ENCODE results near the gene STK32A.

GRCh38 chr5:147436596-147436995 is 201.8 kb downstream of the STK32A start:
- TF ChIP-seq SP1 (CRISPR knock-in tag; IDR thresholded peaks at IDR 0.05) = no peak
- TF ChIP-seq CREBBP (IDR thresholded peaks at IDR 0.05; ENCODE audit: low read depth, low read length) = no peak
- no peak for TF ChIP-seq KAT8 (IDR thresholded peaks at IDR 0.05; ENCODE audit: low read depth)
- no peak for TF ChIP-seq POLR2AphosphoS5 (IDR thresholded peaks at IDR 0.05; ENCODE audit: control insufficient read depth, insufficient read depth, low read depth, low read length)
- no peak for TF ChIP-seq MED1 (CRISPR knock-in tag; IDR thresholded peaks at IDR 0.05; ENCODE audit: borderline replicate concordance)
- no peak for TF ChIP-seq CHD2 (IDR thresholded peaks at IDR 0.05; ENCODE audit: low read depth, low read length)
- no peak for TF ChIP-seq KAT2B (IDR thresholded peaks at IDR 0.05; ENCODE audit: low read depth, low read length)
- TF ChIP-seq CXXC5 (CRISPR knock-in tag; IDR thresholded peaks at IDR 0.05) = no peak
- TF ChIP-seq TEAD1 (CRISPR knock-in tag; IDR thresholded peaks at IDR 0.05) = no peak
- no peak for TF ChIP-seq CEBPZ (IDR thresholded peaks at IDR 0.05; ENCODE audit: borderline replicate concordance, low read depth, low read length)
- no peak for TF ChIP-seq TRIM28 (IDR thresholded peaks at IDR 0.05)
- no peak for TF ChIP-seq ZFP36 (IDR thresholded peaks at IDR 0.05; ENCODE audit: low read depth, low read length, partially characterized antibody)
